ENCODE data around the gene GPR161.

GRCh38 chr1:168151935-168152334 lies 15.2 kb upstream of the GPR161 start:
- TF ChIP-seq CTCF (IDR thresholded peaks at IDR 0.05) (no peak), POLR2A (IDR thresholded peaks at IDR 0.05) (no peak), POLR2AphosphoS5 (IDR thresholded peaks at IDR 0.05) (no peak), EP300 (IDR thresholded peaks at IDR 0.05) (no peak)
